ENCODE data around the gene SLC24A1.

DNA sequence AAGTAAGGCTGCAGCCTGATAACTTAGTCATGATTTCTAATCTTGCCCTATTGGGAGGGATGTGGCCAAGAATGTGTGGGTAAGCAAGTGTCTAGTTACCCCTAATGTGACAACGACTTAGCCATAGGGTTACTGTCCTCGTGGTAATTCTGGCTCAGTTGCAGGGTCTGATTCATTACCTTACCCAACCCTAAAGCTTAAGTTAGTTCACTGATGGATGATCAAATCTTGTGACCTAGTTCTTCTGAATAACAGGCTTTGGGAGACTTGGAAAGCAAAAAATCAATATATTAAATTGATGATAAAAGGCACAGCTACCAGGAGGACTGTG is 9.2 kb upstream of the SLC24A1 start:
- TF ChIP-seq, protein P1, sequence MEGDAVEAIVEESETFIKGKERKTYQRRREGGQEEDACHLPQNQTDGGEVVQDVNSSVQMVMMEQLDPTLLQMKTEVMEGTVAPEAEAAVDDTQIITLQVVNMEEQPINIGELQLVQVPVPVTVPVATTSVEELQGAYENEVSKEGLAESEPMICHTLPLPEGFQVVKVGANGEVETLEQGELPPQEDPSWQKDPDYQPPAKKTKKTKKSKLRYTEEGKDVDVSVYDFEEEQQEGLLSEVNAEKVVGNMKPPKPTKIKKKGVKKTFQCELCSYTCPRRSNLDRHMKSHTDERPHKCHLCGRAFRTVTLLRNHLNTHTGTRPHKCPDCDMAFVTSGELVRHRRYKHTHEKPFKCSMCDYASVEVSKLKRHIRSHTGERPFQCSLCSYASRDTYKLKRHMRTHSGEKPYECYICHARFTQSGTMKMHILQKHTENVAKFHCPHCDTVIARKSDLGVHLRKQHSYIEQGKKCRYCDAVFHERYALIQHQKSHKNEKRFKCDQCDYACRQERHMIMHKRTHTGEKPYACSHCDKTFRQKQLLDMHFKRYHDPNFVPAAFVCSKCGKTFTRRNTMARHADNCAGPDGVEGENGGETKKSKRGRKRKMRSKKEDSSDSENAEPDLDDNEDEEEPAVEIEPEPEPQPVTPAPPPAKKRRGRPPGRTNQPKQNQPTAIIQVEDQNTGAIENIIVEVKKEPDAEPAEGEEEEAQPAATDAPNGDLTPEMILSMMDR (optimal IDR thresholded peaks at IDR 0.05 in 1 of 3, IDR thresholded peaks at IDR 0.05 in 1 of 3, conservative IDR thresholded peaks at IDR 0.05 in 1 of 3; ENCODE audit: extremely low read depth in 1 of 3, insufficient read depth in 2 of 3, low read length in 3 of 3) = no peak
- no peak for TF ChIP-seq EZH2 (IDR thresholded peaks at IDR 0.05; ENCODE audit: low read length)

All from keratinocyte (primary cell).